Measurements from ENCODE around the gene SMYD1. TPM values are rescaled to one million over a fixed set of nuclear protein-coding genes. Genes with fewer than 3 reads are reported as not detected.

Gene SMYD1
- total RNA-seq, 1 experiment from 2014 or later, result not detected

DNA sequence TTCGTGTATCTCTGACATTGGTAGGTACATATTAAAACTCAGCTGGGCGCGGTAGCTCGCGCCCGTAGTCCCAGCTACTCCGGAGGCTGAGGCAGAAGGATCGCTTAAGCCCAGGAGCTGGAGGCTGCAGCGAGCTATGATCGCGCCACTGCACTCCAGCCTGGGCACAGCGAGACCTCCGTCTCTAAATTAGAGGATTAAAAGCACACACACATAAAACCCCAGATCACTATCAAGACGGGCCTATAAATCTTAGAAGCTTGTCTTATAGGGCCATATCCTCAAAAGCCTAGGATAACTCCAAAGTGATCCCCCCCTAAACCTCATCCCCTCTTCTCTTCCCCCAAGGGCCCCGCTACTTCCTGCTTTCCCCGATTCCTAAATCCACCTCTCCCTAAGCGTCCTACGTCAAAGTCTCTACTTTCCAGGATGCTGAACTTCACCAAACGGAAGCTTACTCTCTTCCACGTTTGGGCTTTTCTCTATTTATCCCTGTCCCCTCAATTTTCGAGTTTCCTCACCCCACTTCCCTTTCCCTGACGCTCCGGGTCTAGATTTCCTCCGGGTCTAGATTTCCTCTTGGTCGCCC lies 12.7 kb upstream of the SMYD1 start:
- DNase-seq, result no peak
- Histone ChIP-seq H3K4me1 (replicated peaks; ENCODE audit: insufficient read depth) (peaks cover 21% of the 10 kb centered on the region), H3K4me3 (peak overlapping the region; percentile 76), H3K27ac (peak overlapping the region; percentile 74), H3K4me2 (peak overlapping the region; percentile 78), H3K9me3 (ENCODE audit: insufficient read depth, low read depth) (no peaks in the 10 kb centered on the region), H4K20me1 (ENCODE audit: insufficient read depth) (no peaks in the 10 kb centered on the region), H3F3A (ENCODE audit: insufficient read depth, low read depth) (no peaks in the 10 kb centered on the region; the same call in 1 of the 2 replicates), H2AFZ (peak overlapping the region; percentile 87), H3K27me3 (ENCODE audit: insufficient read depth, low read depth) (no peaks in the 10 kb centered on the region), H3K9me2 (ENCODE audit: insufficient read depth) (no peaks in the 10 kb centered on the region), H3K36me3 (ENCODE audit: low read depth) (peaks cover 10% of the 10 kb centered on the region; the same call in 1 of the 2 replicates), H3K79me2 (ENCODE audit: low read depth) (peaks cover 29% of the 10 kb centered on the region)
- TF ChIP-seq, protein P1, sequence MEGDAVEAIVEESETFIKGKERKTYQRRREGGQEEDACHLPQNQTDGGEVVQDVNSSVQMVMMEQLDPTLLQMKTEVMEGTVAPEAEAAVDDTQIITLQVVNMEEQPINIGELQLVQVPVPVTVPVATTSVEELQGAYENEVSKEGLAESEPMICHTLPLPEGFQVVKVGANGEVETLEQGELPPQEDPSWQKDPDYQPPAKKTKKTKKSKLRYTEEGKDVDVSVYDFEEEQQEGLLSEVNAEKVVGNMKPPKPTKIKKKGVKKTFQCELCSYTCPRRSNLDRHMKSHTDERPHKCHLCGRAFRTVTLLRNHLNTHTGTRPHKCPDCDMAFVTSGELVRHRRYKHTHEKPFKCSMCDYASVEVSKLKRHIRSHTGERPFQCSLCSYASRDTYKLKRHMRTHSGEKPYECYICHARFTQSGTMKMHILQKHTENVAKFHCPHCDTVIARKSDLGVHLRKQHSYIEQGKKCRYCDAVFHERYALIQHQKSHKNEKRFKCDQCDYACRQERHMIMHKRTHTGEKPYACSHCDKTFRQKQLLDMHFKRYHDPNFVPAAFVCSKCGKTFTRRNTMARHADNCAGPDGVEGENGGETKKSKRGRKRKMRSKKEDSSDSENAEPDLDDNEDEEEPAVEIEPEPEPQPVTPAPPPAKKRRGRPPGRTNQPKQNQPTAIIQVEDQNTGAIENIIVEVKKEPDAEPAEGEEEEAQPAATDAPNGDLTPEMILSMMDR (conservative IDR thresholded peaks at IDR 0.05), result no peak
- no peak for TF ChIP-seq EZH2 (IDR thresholded peaks at IDR 0.05; ENCODE audit: low read depth)
- intact Hi-C loops (cut with micrococcal nuclease; ENCODE audit: unreplicated experiment), result loop anchor here (2.0 to 5.0 kb wide), 2 partner anchors 38 to 1248 kb away; partner anchors contain the start of gene RNU2-63P
- ChIA-PET POLR2A (ENCODE audit: unreplicated experiment) (interaction anchor here (1.0 kb wide), 1 partner anchor 37 kb away, joined by 3 read pairs; no protein-coding TSS in a partner anchor), CTCF (no interaction called here)
- BruUV-seq (replicated peaks), result no TSS peak

DNA sequence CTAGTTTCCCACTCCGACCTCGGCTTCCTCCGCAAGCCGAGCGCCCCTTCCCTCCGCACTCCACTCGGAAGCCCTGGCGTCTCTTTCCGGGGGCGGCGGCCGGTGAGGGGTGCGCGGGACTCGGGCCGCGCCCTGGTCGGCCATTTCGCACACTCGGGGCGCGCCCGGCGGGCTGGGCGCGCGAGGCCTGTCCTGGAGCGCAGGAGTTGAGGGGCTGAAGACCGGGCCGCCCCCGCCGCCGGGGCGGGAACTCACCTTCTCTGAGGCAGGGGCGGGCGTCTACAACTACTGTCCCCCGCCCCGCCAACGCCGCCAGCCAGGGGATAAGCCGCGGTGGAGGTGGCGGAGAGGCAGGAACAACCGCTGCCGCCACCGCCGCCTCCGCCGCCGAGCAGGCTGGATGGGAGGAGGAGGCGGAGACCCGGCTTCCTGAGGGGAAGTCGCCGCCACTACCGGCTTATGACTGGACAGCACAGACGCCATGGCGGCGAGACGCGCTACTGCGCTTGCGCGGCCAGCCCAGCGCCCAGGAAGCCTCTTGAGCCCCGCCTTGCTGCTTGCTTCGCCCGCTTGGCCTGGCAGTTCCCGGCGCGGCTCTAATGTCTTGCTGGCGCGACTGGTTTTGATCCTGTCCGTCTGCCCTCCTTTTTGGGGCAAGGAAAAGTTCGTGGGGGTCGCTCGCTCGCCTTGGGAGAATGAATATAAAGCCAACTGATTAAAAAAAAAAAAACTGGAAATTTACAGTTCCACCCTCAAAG lies 12.1 kb upstream of the SMYD1 start, which contains the start of gene KRCC1:
Gene KRCC1 (minus strand): TSS at position 413 of the 758 bp plus-strand sequence. CDS start 27,220 bp downstream, outside the sequence.
- H3K79me2 ChIP-seq (ENCODE audit: low read depth), result peaks cover 29% of the 10 kb centered on the region
- peak within 1 kb of the TSS; percentile 74 for H3K27ac ChIP-seq
- H3K4me1 ChIP-seq (replicated peaks; ENCODE audit: insufficient read depth), result peaks cover 21% of the 10 kb centered on the region
- peak within 1 kb of the TSS; percentile 78 for H3K4me2 ChIP-seq
- H3K9me3 ChIP-seq (ENCODE audit: insufficient read depth, low read depth), result no peaks in the 10 kb centered on the region
- POLR2A ChIA-PET (ENCODE audit: unreplicated experiment), result no interaction called here
- H3K27me3 ChIP-seq (ENCODE audit: insufficient read depth, low read depth), result no peaks in the 10 kb centered on the region
- H3K36me3 ChIP-seq (ENCODE audit: low read depth), result peaks cover 10% of the 10 kb centered on the region; the same call in 1 of the 2 replicates
- no peaks in the 10 kb centered on the region for H3K9me2 ChIP-seq (ENCODE audit: insufficient read depth)
- TF ChIP-seq, protein P1 (conservative IDR thresholded peaks at IDR 0.05), result no peak
- TF ChIP-seq EZH2 (IDR thresholded peaks at IDR 0.05; ENCODE audit: low read depth), result no peak
- intact Hi-C loops (cut with micrococcal nuclease; ENCODE audit: unreplicated experiment), result loop anchor here (2.0 to 5.0 kb wide), 2 partner anchors 39 to 1248 kb away; partner anchors contain the start of gene RNU2-63P
- H3K4me3 ChIP-seq, result peak within 1 kb of the TSS; percentile 76
- H4K20me1 ChIP-seq (ENCODE audit: insufficient read depth), result no peaks in the 10 kb centered on the region
- CTCF ChIA-PET, result no interaction called here
- DNase-seq, result peak; percentile 91 to 94
- peak within 1 kb of the TSS; percentile 87 for H2AFZ ChIP-seq
- no peaks in the 10 kb centered on the region; the same call in 1 of the 2 replicates for H3F3A ChIP-seq (ENCODE audit: insufficient read depth, low read depth)
- BruUV-seq (replicated peaks), result TSS peak; percentile 96

- CTCF ChIA-PET, result no interaction called here
- no peaks in the 10 kb centered on the region for H3K27me3 ChIP-seq (ENCODE audit: insufficient read depth, low read depth)
- no peak overlapping the region for H3K4me3 ChIP-seq
- no peaks in the 10 kb centered on the region for H3K9me2 ChIP-seq (ENCODE audit: insufficient read depth)
- peaks cover 27% of the 10 kb centered on the region for H3K79me2 ChIP-seq (ENCODE audit: low read depth)
- H3F3A ChIP-seq (ENCODE audit: insufficient read depth, low read depth), result no peaks in the 10 kb centered on the region; the same call in 1 of the 2 replicates
- no peak for DNase-seq
- POLR2A ChIA-PET (ENCODE audit: unreplicated experiment), result no interaction called here
- H3K36me3 ChIP-seq (ENCODE audit: low read depth), result peaks cover 10% of the 10 kb centered on the region; the same call in 1 of the 2 replicates
- no TSS peak for BruUV-seq (replicated peaks)
- H4K20me1 ChIP-seq (ENCODE audit: insufficient read depth), result no peaks in the 10 kb centered on the region
- peaks cover 21% of the 10 kb centered on the region for H3K4me1 ChIP-seq (replicated peaks; ENCODE audit: insufficient read depth)
- TF ChIP-seq EZH2 (IDR thresholded peaks at IDR 0.05; ENCODE audit: low read depth), result no peak
- TF ChIP-seq, protein P1 (conservative IDR thresholded peaks at IDR 0.05), result no peak
- no peaks in the 10 kb centered on the region for H3K9me3 ChIP-seq (ENCODE audit: insufficient read depth, low read depth)
- peak overlapping the region; percentile 62; the same call in 1 of the 2 replicates for H2AFZ ChIP-seq
- H3K4me2 ChIP-seq, result no peak overlapping the region
- intact Hi-C loops (cut with micrococcal nuclease; ENCODE audit: unreplicated experiment), result loop anchor here (5.0 kb wide), 1 partner anchor 1250 kb away; no protein-coding TSS in a partner anchor
- no peak overlapping the region for H3K27ac ChIP-seq
Measured at GRCh38 chr2:88057437-88057844, 10.2 kb upstream of the SMYD1 start.
